Ovary (tissue), 3 donors: Measurements from ENCODE around the gene CCDC106.

Experiments
- CTCF ChIP-seq, 3 donors: fragments of 450-650 bp in 2 of 3; fragments of 200-600 bp in 1 of 3; IDR thresholded peaks; one replicate each; pipeline versions ENCODE4 v1.5.1 to v1.8.0; 2016 to 2022; ENCODE audit warnings: antibody characterized with exemption in 3 of 3, mild to moderate bottlenecking in 1 of 3
- EP300 ChIP-seq: sonication (generic); formaldehyde crosslinking; IDR thresholded peaks from one replicate; pipeline ENCODE4 v1.6.1; 2017; ENCODE audit warnings: antibody characterized with exemption
- POLR2A ChIP-seq: fragments of 450-650 bp; IDR thresholded peaks from one replicate; pipeline ENCODE4 v1.6.1; 2017; ENCODE audit warnings: antibody characterized with exemption, mild to moderate bottlenecking, moderate library complexity
- donor health status: DM: no; HTN: no; CAD: no.

DNA sequence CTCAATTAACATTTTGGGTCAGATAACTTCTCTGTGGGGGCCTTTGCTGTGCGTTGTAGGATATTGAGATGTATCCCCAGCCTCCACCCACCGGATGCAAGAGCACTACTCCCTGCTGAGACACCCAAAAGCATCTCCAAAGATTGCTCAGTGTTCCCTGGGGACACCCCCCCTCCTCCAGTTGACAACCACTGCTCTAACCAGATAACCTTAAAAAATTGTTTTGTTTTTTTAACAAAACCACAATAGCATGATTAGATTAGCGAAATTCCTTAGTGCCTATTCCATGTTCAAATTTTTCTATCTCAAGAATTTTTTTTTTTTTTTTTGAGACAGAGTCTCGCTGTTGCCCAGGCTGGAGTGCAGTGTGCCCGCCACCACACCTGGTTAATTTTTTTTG lies 24.4 kb downstream of the CCDC106 start:
- TF ChIP-seq POLR2A (no peak), CTCF (IDR thresholded peaks at IDR 0.05) (no peak), EP300 (no peak)
